ENCODE results near the gene HEBP1.

Gene HEBP1

DNA sequence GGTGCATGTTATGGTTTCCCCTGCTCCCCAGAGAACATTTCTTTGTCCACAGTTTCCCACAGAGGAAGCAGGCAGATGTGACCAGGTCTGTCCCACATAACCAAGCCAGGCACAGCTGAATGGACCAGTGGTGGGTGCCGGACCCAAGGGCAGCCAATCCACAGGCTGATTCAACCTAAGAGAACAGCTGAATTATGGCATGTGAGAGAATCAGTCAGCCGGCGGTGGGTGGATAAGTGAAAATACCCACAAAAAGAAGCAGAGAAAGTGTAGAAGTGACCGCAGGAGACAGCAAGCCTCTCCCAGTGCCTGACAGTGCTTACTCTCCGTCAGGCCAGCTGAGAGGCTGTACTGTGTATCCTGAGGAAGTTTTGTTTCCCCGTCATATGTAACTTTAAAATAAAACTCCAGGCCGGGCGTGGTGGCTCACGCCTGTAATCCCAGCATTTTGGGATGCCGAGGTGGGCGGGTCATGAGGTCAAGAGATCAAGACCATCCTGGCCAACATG lies 63.0 kb downstream of the HEBP1 start:
- no peak for TF ChIP-seq CTCF (conservative IDR thresholded peaks at IDR 0.05; ENCODE audit: low read depth, low read length)

GRCh38 chr12:12934556-12934955 lies 65.5 kb downstream of the HEBP1 start:
- H3K4me2 ChIP-seq: no peak overlapping the region

More for the DNA sequence above, 63.0 kb downstream of the HEBP1 start:
- no peaks in the 10 kb centered on the region for H3K4me1 ChIP-seq (ENCODE audit: low read depth, poor library complexity, severe bottlenecking)
- no peaks in the 10 kb centered on the region for H4K20me1 ChIP-seq (ENCODE audit: insufficient read depth)
- no peaks in the 10 kb centered on the region for H3K27me3 ChIP-seq (ENCODE audit: insufficient read depth, low read depth)
- no peak overlapping the region for H3K9ac ChIP-seq
- H3K36me3 ChIP-seq (ENCODE audit: insufficient read depth): no peaks in the 10 kb centered on the region
- H3K4me3 ChIP-seq (IDR thresholded peaks at IDR 0.05; ENCODE audit: insufficient read depth, low read depth, low read length): no peak overlapping the region
- H3K79me2 ChIP-seq (ENCODE audit: insufficient read depth, low read depth): no peaks in the 10 kb centered on the region
- H3K4me2 ChIP-seq: no peak overlapping the region
- no peak overlapping the region for H3K27ac ChIP-seq
- no peak overlapping the region for H2AFZ ChIP-seq (ENCODE audit: low read depth)

GRCh38 chr12:12933742-12934141 lies 66.3 kb downstream of the HEBP1 start:
- Histone ChIP-seq H2AFZ (ENCODE audit: low read depth) (no peak overlapping the region), H3K4me3 (IDR thresholded peaks at IDR 0.05; ENCODE audit: insufficient read depth, low read depth, low read length) (no peak overlapping the region), H3K4me2 (no peak overlapping the region), H3K36me3 (ENCODE audit: insufficient read depth) (no peaks in the 10 kb centered on the region), H3K4me1 (ENCODE audit: low read depth, poor library complexity, severe bottlenecking) (no peaks in the 10 kb centered on the region), H4K20me1 (ENCODE audit: insufficient read depth) (no peaks in the 10 kb centered on the region), H3K27me3 (ENCODE audit: insufficient read depth, low read depth) (no peaks in the 10 kb centered on the region), H3K27ac (no peak overlapping the region), H3K9ac (no peak overlapping the region), H3K79me2 (ENCODE audit: insufficient read depth, low read depth) (no peaks in the 10 kb centered on the region)
- TF ChIP-seq CTCF (conservative IDR thresholded peaks at IDR 0.05; ENCODE audit: low read depth, low read length): no peak

More at GRCh38 chr12:12934556-12934955, 65.5 kb downstream of the HEBP1 start:
- Histone ChIP-seq H3K4me3 (IDR thresholded peaks at IDR 0.05; ENCODE audit: insufficient read depth, low read depth, low read length) (no peak overlapping the region), H3K79me2 (ENCODE audit: insufficient read depth, low read depth) (no peaks in the 10 kb centered on the region), H3K27me3 (ENCODE audit: insufficient read depth, low read depth) (no peaks in the 10 kb centered on the region), H3K9ac (no peak overlapping the region), H2AFZ (ENCODE audit: low read depth) (no peak overlapping the region), H3K27ac (no peak overlapping the region), H3K4me1 (ENCODE audit: low read depth, poor library complexity, severe bottlenecking) (no peaks in the 10 kb centered on the region), H4K20me1 (ENCODE audit: insufficient read depth) (no peaks in the 10 kb centered on the region), H3K36me3 (ENCODE audit: insufficient read depth) (no peaks in the 10 kb centered on the region)
- no peak for TF ChIP-seq CTCF (conservative IDR thresholded peaks at IDR 0.05; ENCODE audit: low read depth, low read length)

DNA sequence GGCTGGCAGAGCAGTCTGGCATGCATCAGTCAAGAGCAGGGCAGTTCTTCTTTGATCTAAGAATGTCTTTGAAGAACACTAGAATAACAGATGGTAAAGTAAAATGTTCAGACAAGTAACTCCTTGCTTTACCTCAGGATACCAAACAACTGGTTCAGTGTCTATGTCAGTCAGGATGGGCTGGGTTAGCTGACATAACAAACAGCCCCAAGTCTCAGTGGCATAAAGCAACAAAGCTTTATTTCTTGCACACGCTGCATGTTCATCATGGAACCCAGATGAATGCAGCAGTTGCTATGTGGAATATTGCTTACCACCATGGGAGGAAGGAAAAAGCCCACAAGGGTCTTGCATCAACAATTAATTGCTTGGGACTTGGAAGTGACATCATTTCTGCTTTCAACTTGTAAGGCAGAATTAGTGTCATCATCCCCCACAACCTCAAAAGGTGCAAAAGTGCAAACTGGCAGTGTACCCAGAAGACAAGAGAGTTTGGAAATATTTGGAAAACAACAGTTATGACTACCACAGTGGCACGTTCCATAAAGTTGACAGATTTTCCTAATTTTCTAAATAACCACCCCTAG lies 69.3 kb downstream of the HEBP1 start:
- no peak overlapping the region for H2AFZ ChIP-seq (ENCODE audit: low read depth)
- no peak for TF ChIP-seq CTCF (conservative IDR thresholded peaks at IDR 0.05; ENCODE audit: low read depth, low read length)
- no peaks in the 10 kb centered on the region for H3K36me3 ChIP-seq (ENCODE audit: insufficient read depth)
- no peaks in the 10 kb centered on the region for H4K20me1 ChIP-seq (ENCODE audit: insufficient read depth)
- H3K9ac ChIP-seq: no peak overlapping the region
- no peaks in the 10 kb centered on the region for H3K79me2 ChIP-seq (ENCODE audit: insufficient read depth, low read depth)
- H3K27me3 ChIP-seq (ENCODE audit: insufficient read depth, low read depth): no peaks in the 10 kb centered on the region
- no peak overlapping the region for H3K4me3 ChIP-seq (IDR thresholded peaks at IDR 0.05; ENCODE audit: insufficient read depth, low read depth, low read length)
- no peak overlapping the region for H3K27ac ChIP-seq
- no peak overlapping the region for H3K4me2 ChIP-seq
- no peaks in the 10 kb centered on the region for H3K4me1 ChIP-seq (ENCODE audit: low read depth, poor library complexity, severe bottlenecking)
